Osteoblast (primary cell): Measurements from ENCODE around the gene GRIA3. TPM values are rescaled to one million over a fixed set of nuclear protein-coding genes. Genes with fewer than 3 reads are reported as not detected.
A peak's percentile ranks its signal among the peaks of the same experiment; 100 is the strongest.

Experiments used
- DNase-seq: peaks from one replicate; pipeline ENCODE4 v3.0.0; 2011; ENCODE audit warnings: low spot score, mixed read lengths; ENCODE audit not compliant: insufficient read length; ENCODE audit errors: missing footprints
- H2AFZ ChIP-seq: 2 replicates; pipeline ENCODE4 v1.6.0; 2011; ENCODE audit warnings: mild to moderate bottlenecking, low read length
- H3K27ac ChIP-seq: 2 replicates; pipeline ENCODE4 v1.5.1; 2011; ENCODE audit warnings: mild to moderate bottlenecking, low read depth, low read length, moderate library complexity
- H3K27me3 ChIP-seq: 2 replicates; pipeline ENCODE4 v1.6.0; 2012; ENCODE audit warnings: mild to moderate bottlenecking, control low read depth, inconsistent platforms, low read length, moderate library complexity; ENCODE audit not compliant: insufficient read depth
- H3K36me3 ChIP-seq: 2 replicates; pipeline ENCODE4 v1.5.1; 2011; ENCODE audit warnings: mild to moderate bottlenecking, low read length, control low read depth, moderate library complexity; ENCODE audit not compliant: insufficient read depth
- H3K4me1 ChIP-seq: 2 replicates; pipeline ENCODE4 v1.5.1; 2011; ENCODE audit warnings: mild to moderate bottlenecking, low read length, control low read depth, moderate library complexity; ENCODE audit not compliant: insufficient read depth
- H3K4me2 ChIP-seq: 2 replicates; pipeline ENCODE4 v1.6.0; 2011; ENCODE audit warnings: mild to moderate bottlenecking, low read length; ENCODE audit not compliant: insufficient read depth
- H3K4me3 ChIP-seq: fragments of 200-600 bp; sonication (generic); 3 replicates; pipeline ENCODE4 v1.5.1; 2012; ENCODE audit warnings: mild to moderate bottlenecking, low read length, inconsistent platforms; ENCODE audit not compliant: insufficient read depth
- H3K79me2 ChIP-seq: 2 replicates; pipeline ENCODE4 v1.6.0; 2012; ENCODE audit warnings: mild to moderate bottlenecking, low read length, control low read depth, inconsistent platforms; ENCODE audit not compliant: insufficient read depth
- H3K9me3 ChIP-seq: 2 replicates; pipeline ENCODE4 v1.5.1; 2011; ENCODE audit warnings: low read depth, low read length, control low read depth
- H4K20me1 ChIP-seq: 2 replicates; pipeline ENCODE4 v1.6.0; 2012; ENCODE audit warnings: mild to moderate bottlenecking, low read length, control low read depth; ENCODE audit not compliant: insufficient read depth
- total RNA-seq: library from RNA; depleted of rRNA; stranded (reverse); fragments of >200 nt; gene quantifications from 2 replicates; pipeline ENCODE4 v1.2.3, GENCODE V29; 2012
- TF ChIP-seq, protein P1 (sequence below): IDR thresholded peaks from 2 replicates; pipeline ENCODE4 v1.5.1; 2011; ENCODE audit warnings: mild to moderate bottlenecking, low read depth, low read length, moderate library complexity; ENCODE audit errors: extremely low read depth

Gene GRIA3
- total RNA-seq, 1 donor: 3.3 TPM

DNA sequence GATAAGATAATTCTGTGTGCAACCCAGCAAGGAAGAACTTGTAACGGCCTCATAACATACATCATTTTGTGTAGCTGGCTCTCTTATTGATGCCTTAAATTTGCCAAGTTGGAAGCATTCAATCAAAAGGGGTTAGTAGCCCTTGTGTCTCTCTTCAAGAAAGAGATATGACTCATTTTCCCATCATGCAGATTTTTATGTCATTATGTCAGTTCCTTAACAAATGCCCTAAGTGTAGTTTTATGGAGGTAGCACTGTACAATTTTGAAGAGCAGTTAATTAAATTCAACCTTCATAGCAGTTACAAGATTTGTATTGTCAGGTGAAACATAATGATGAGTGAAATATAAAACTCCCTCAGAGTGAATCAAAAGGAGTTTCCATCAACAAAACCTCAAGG, 215.6 kb downstream of the GRIA3 start:
- no peak overlapping the region for H3K4me3 ChIP-seq
- no peak overlapping the region for H3K27ac ChIP-seq
- peaks cover 3% of the 10 kb centered on the region for H3K4me1 ChIP-seq
- TF ChIP-seq, protein P1, sequence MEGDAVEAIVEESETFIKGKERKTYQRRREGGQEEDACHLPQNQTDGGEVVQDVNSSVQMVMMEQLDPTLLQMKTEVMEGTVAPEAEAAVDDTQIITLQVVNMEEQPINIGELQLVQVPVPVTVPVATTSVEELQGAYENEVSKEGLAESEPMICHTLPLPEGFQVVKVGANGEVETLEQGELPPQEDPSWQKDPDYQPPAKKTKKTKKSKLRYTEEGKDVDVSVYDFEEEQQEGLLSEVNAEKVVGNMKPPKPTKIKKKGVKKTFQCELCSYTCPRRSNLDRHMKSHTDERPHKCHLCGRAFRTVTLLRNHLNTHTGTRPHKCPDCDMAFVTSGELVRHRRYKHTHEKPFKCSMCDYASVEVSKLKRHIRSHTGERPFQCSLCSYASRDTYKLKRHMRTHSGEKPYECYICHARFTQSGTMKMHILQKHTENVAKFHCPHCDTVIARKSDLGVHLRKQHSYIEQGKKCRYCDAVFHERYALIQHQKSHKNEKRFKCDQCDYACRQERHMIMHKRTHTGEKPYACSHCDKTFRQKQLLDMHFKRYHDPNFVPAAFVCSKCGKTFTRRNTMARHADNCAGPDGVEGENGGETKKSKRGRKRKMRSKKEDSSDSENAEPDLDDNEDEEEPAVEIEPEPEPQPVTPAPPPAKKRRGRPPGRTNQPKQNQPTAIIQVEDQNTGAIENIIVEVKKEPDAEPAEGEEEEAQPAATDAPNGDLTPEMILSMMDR: no peak
- no peaks in the 10 kb centered on the region for H4K20me1 ChIP-seq
- H2AFZ ChIP-seq: no peak overlapping the region
- H3K79me2 ChIP-seq: no peaks in the 10 kb centered on the region
- no peaks in the 10 kb centered on the region for H3K9me3 ChIP-seq
- no peaks in the 10 kb centered on the region for H3K27me3 ChIP-seq
- H3K36me3 ChIP-seq: no peaks in the 10 kb centered on the region
- no peak for DNase-seq
- H3K4me2 ChIP-seq: no peak overlapping the region

DNA sequence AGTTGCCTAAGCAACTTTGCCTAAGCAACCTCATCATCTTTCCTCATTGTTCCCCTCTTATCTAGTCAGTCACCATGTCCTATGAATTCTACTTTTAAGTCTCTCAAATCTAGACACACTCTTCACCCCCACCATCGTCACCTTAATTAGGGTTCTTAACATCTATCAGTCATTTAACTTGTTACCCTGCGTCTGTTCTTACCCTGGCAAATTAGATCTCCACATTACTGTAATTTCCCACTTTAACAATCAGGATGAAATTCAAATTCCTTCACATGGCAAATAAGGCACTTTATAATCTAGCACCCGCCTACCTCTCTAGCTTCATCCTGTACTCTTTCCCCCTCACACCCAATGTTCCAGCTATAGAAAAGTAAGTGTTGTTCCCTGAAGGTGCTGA, 221.2 kb downstream of the GRIA3 start:
- DNase-seq: no peak
- Histone ChIP-seq H3K27me3 (no peaks in the 10 kb centered on the region), H3K27ac (no peak overlapping the region), H3K4me2 (no peak overlapping the region), H3K79me2 (no peaks in the 10 kb centered on the region), H3K4me1 (peaks cover 12% of the 10 kb centered on the region), H3K9me3 (no peaks in the 10 kb centered on the region), H4K20me1 (no peaks in the 10 kb centered on the region), H2AFZ (no peak overlapping the region), H3K4me3 (no peak overlapping the region), H3K36me3 (no peaks in the 10 kb centered on the region)
- TF ChIP-seq, protein P1: no peak

DNA sequence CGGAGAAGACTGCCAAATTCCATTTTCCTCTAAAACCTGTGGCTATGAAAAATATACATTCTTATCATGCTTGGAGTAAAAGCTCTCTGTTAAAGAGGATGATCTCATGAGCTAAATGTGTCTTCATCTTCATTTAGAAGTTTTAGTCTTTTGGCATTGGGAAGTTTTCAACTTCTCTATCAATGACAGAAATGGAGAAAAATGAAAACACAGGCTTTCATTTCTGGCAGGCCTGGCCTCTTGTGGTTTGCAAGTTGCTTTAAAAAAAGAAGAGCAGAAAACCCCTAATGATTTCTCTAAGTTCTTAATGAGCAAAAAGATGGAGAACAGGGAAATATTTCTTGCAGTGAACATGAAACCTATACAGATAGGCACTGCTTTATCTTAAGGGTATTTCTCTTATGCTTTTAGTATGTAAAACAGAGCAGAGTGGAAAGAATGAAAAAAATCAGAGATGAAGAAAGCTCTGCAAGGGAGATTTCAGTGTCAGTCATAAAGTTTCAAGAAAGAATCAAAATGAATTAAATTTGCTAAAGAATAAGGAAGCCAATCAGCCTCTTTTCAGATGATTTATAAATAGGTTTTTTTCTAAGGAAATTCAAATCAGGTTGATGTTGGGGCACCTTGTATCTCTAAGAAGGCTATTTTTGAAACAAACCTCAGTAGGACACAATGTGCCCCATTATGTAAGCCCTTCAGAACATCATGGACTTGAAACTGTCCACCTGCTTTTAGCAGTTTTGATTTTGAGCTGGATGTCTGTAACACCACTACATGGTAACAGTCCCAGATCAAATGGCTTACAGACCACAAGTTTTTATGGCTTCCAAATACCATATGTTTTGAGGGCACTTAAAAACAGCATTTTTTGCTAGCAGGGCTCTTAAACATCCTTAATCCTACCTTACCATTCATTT, 225.0 kb downstream of the GRIA3 start:
- DNase-seq: no peak
- no peak overlapping the region for H2AFZ ChIP-seq
- H3K79me2 ChIP-seq: no peaks in the 10 kb centered on the region
- H3K9me3 ChIP-seq: no peaks in the 10 kb centered on the region
- no peaks in the 10 kb centered on the region for H4K20me1 ChIP-seq
- H3K4me2 ChIP-seq: peak overlapping the region; percentile 17
- peak overlapping the region; percentile 56 for H3K27ac ChIP-seq
- TF ChIP-seq, protein P1: no peak
- no peak overlapping the region for H3K4me3 ChIP-seq
- no peaks in the 10 kb centered on the region for H3K36me3 ChIP-seq
- no peaks in the 10 kb centered on the region for H3K27me3 ChIP-seq
- H3K4me1 ChIP-seq: peaks cover 12% of the 10 kb centered on the region

DNA sequence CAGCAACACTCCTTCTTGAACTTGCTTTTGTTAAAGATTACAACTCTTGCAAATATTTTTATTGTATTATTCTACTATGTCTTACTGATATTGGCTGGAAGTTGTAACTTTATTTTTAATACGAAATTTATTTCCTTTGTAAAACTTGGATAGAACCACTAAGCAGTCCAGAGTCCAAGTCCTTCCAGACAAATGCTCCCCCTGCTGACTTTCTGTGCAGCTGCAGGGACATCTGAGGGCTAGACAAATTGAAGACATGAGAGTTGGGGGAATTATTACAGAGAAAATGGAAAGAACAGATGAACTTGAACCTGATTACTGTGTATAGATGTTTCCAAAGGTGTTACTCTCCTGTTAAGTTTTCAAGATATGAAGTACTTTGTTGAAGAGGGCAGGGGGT, 238.8 kb downstream of the GRIA3 start:
- Histone ChIP-seq H3K9me3 (no peaks in the 10 kb centered on the region), H3K27me3 (no peaks in the 10 kb centered on the region), H3K36me3 (no peaks in the 10 kb centered on the region), H4K20me1 (no peaks in the 10 kb centered on the region), H3K79me2 (no peaks in the 10 kb centered on the region), H3K4me2 (no peak overlapping the region), H3K27ac (no peak overlapping the region), H2AFZ (no peak overlapping the region), H3K4me1 (peaks cover 20% of the 10 kb centered on the region), H3K4me3 (no peak overlapping the region)
- TF ChIP-seq, protein P1: peak; percentile 76
- no peak for DNase-seq
